GM21825 (cell line): ENCODE data around the gene CCNL2.
"Not testable (repeated sequence)": the region's sequence is repeated elsewhere in the genome, so short reads cannot be mapped to it uniquely, and the experiment has no call there.

ENCODE experiments used
- ATAC-seq: cut with Tn5 transposase; IDR thresholded peaks from one replicate; pipeline ENCODE4 v1.9.1; 2021; ENCODE audit warnings: mild to moderate bottlenecking, moderate library complexity; ENCODE audit not compliant: unreplicated experiment

The CCNL2 gene

DNA sequence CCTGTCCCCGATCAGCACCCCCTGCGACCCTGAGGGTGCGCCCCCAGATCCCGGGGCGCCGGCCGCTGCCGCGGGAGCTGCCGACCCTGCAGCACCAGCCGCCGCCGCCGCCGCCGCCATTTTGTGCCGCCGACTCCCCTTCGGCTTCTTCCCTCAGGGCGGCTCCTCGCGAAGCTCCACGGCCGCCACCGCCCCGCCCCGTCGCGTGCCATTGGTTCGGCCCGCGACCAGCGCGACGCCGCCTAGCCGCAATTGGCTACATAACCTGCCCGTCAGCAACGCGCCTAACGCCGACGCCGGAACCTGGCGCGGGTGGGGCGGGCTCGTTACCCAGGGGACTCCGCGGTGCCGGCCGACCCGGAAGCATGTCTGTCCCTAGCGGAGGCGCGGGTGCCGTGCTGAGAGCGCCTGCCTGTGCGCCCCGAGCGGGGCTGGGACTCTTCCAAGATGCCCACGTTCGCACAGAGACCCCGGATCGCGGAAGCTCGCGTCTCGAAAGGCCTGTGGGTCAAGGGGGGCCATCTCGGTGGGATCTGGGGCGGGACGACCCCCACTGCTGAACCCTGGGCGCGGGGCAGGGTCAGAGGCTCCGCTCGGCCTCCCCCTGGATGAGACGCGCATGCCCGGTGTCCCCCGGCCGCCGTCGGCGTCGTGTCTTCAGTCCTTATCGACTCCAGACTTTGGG is at the start of gene CCNL2:
CCNL2 (minus strand) TSS at position 149 of the 685 bp plus-strand sequence; CDS start at position 120, 29 bp downstream.
- ATAC-seq, result peak; percentile 84

DNA sequence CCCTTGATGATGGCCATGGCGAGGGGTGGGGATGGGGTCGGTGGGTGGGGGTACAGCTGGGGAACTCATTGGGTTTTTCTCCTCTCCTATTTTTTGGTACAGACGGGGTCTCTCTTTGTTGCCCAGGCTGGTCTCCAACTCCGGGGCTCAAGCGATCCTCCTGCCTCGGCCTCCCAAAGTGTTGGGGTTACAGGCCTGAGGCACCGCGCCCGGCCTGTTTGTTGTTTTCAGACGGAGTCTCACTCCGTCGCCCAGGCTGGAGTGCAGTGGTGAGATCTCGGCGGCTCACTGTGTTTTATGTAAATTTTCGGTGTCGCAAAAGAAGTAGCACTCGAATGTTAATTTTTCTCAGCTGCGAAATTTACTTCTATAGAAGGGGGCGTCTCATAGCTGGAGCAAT is 47.5 kb upstream of the CCNL2 start:
- not testable (repeated sequence) for ATAC-seq

DNA sequence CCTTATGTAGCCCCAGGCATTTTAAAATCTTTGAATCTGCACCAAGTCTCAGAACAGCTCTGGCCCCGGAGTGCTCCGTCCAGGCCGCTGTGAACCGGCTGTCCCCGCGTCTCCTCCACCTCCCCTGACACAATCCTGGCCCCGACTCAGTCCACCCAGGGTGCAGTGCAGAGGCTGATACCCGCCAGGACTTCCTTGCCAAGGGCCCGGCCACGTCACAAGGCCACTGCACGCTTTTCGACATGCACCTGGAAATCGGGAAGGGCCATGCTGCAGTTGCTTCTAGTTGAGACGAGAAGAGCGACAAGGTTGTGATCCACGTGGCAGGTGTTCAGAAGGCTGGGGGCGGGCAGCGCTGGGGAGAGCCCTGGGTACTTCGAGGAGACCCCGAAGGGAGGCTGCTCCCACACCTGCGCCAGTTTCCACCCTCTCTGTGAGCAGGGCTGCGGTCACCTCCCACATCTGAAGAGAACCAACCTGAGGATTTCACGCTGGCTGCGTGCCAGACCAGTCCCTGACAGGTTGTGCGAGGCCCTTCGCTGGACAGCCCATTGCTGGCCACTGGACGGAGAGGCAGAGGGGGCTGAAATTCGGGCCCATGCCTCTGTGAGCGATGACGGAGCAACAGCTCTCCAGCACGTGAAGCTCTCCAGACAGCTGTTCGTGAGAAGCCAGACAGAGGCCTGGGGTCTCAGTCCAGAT is 43.1 kb upstream of the CCNL2 start:
- ATAC-seq, result no peak

DNA sequence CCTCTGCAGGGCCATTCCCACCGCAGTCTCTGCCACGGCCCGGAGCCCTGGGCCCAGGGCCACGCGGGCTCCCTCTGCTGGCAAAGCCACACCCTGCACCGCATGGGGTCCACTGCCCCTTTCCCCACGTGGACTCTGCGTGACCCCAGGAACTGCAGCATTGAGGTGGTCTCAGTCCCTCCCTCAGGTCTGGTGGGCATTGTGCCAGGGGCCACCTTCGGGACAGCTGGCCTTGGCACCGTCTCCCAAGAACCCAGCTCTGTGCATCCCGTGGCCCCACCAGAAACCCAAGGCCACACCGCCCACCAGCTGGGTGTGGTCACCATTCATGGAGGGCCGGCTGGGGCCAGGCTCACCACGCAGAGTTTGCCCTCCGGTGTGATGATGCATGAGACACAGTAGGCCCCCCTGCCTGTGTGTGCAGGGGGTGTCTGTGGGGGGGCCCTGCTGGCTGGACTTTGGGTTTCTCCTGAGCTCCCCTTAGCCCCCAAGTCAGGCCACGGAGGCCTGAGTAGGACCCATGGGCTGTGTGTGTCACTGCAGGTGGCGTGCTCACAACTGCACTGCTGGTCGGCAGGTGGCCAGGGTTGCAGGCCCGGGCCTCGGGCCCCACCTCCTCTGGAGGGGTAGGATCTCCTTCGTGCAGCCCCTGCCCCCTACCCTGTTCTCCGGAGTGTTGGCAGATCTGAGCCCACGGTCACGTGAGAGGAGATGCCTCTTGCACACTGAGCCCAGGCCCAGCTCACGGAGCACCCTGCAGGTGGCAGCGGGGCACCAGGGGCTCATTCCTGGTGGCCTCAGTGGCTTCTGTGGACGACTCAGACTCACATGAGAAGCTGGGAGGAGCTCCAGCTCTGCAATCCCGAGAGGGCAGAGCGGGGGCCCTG is 42.1 kb upstream of the CCNL2 start:
- no peak for ATAC-seq

DNA sequence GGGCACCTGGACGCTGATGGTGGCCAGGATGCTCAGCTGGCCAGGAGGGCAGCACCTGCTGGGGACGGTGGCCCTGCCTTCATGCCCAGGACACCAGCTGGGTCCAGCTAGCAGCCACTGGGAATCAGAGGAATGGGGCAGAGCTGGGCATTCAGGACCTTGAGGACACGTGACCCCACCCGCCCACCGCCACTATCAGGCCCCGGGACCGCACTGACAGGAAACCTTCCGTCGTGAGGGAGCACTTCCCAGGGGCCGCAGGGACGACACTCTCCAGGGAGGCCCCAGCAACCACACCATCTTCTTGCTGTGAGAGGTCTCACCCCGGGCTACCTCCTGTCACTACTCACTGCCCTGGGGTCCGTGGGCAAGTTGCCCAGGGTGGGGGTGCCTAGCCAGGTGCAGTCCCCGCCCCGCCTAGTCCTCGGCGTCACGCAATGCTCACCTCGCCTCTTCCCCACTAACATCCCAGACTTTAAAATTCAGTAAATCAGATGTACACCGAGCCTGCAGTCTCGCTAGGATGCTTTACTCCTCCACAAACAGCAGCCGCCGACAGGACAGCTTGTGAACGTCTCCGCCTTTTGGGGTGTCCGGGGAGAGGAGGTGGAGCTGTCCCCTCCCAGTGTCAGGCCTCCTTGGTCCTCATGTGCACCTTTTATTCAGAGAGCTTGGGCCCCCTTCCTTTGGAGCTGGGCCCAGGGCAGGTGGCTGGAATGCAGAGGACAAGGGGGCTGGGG is 41.3 kb upstream of the CCNL2 start:
- no peak for ATAC-seq

DNA sequence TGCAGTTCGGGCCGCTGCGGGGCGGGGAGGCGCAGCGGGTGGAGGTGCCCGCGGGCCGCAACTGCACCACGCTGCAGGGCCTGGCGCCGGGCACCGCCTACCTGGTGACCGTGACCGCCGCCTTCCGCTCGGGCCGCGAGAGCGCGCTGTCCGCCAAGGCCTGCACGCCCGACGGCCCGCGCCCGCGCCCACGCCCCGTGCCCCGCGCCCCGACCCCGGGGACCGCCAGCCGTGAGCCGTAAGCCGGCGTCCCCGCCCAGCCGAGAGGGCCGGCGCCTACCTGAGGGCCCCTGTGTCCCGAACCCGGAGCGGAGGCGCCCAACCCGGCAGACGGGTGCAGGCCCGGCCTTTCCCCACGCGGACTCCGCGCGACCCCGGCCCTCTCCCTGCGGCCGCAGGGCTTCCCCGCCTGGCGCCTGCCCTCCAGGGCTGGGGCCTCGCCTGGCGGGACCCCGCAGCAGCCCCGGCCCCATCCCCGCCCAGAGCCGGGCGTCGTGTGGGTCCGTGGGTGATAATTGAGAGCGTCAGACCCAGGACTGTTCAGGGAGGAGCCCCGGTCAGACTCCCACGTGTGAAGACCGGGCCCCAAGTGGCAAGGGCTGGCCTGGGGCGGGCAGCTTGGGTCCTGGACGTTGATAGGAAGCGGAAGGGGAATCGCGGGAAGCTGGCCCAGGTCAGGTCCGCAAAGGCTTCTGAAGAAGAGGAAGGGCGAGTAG is 40.6 kb upstream of the CCNL2 start:
- ATAC-seq, result no peak

DNA sequence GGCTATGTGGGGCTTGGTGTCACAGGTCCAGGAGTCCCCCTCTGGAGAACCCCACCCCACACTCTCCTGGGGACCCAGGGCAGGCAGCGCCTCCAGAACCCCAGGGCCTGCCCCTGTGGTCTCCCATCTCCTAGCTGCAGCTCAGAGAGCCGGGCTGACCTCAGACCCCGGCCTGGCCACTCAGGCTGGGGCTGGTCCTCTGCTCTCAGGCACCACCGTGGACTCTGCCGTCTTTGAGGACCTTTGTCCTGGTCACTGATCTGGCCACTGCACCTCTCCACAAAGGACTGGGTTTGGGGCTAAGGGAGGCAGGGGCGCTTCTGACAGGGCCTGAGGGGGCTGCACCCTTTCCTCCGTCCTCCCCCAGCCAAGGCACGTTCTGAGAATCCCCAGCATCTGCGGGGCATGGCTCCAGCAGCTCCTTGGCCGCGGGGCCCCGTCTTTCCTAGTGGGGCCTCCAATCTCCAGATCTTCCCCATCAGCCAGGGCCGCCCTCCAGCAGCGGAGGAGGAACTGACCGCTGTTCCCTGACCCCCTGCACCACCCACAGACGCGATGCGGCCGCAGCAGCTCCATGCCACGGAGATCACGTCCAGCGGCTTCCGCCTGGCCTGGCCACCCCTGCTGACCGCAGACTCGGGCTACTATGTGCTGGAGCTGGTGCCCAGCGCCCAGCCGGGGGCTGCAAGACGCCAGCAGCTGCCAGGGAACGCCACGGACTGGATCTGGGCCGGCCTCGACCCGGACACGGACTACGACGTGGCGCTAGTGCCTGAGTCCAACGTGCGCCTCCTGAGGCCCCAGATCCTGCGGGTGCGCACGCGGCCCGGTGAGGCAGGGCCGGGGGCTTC is 39.6 kb upstream of the CCNL2 start:
- ATAC-seq, result no peak

DNA sequence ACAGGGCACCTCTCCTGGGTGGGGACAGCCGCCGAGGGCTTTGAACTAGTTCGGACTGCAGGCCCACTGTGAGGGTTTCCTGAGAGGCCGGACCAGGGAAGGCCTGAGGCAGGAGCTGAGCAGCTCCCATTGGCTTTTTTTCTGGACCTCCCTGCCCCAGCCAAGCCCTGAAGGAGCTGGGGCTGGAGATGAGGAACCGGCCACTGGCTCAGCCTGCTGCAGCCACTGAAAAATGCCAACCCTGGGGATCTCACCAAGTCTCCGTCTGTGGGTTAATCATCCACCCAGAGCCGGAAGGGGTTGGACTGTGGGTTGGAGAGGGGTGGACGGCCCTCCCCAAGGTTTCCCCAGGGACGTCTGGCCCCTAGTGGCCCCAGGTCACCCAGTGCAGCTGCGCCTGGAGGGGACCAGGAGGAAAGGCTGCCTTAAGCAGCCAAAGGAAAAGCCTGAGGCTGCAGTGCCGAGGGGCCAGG is 38.8 kb upstream of the CCNL2 start:
- ATAC-seq, result no peak

DNA sequence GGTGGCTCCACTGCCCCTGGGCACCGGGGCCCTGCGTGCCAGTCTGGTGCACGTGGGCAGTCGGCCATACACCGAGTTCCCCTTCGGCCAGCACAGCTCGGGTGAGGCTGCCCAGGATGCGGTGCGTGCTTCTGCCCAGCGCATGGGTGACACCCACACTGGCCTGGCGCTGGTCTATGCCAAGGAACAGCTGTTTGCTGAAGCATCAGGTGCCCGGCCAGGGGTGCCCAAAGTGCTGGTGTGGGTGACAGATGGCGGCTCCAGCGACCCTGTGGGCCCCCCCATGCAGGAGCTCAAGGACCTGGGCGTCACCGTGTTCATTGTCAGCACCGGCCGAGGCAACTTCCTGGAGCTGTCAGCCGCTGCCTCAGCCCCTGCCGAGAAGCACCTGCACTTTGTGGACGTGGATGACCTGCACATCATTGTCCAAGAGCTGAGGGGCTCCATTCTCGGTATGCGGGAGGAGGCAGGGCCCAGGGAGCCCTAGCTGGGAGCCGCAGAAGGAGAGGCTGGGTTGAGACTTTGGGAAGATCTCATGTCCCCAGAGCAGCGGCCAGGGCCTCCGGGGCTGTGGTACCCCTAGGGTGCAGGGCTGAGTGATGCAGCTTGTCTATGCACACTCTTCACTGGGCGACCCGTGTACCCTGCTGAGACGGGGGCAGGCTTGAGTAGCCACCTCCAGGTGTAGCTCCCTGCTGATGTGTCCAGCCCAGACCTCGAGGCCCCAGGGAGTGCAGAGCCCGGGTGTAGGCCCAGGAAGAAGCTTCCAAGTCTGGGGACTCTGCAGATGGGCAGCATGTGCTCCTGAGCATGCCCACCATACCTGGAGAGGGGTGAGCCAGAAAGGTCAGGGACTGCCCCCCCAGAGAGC is 38.1 kb upstream of the CCNL2 start:
- no peak for ATAC-seq

DNA sequence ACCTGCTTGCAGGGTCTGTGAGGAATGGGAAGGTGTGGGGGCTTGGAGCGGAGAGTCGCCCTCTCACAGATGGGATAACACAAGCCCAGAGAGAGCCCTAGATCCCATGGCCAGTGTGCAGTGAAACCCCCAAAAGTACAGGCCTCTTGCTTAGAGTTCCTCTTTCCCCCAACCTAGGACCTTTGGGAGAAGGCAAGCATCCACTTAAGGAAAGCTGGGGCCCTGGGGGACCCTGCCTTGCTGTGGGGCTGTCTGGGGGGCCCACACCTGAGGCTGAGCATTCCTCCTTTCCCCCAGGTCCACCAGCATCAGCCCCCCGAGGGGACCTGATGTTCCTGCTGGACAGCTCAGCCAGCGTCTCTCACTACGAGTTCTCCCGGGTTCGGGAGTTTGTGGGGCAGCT is 37.5 kb upstream of the CCNL2 start:
- no peak for ATAC-seq

DNA sequence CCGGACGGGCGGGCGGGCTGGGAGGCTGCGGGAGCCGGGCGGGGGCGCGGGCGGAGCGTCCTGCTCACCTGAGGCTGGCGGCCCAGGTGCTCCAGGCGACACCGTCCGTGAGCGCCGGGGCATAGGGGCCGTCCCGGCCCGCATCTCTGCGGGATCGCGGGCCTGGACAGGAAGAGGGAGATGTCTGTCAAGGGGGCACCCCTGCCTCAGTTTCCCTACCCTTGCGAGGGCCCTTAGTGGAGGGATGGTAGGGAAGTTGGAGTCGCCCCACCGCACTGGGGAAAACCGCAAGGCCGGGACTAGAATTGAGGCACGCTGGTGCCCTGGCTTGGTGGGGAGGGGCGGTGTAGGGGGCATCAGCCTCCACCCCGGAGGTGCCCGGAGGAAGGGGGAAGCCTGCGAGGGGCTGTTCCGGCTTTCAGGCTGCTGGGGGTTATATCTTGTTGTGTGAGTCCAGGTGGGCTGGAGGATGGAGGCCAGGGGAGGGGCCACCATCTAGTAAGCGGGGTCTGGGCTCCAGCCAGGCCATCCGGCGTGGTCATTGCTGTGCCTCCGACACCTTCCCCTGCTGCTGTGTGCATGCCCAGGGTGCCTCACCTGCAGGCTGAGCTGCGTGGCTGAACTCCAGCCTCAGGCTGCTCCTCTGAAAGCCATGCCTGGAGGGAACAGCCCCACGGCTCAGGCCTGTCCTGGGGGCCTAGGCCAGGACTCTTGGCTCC is 36.9 kb upstream of the CCNL2 start:
- no peak for ATAC-seq

DNA sequence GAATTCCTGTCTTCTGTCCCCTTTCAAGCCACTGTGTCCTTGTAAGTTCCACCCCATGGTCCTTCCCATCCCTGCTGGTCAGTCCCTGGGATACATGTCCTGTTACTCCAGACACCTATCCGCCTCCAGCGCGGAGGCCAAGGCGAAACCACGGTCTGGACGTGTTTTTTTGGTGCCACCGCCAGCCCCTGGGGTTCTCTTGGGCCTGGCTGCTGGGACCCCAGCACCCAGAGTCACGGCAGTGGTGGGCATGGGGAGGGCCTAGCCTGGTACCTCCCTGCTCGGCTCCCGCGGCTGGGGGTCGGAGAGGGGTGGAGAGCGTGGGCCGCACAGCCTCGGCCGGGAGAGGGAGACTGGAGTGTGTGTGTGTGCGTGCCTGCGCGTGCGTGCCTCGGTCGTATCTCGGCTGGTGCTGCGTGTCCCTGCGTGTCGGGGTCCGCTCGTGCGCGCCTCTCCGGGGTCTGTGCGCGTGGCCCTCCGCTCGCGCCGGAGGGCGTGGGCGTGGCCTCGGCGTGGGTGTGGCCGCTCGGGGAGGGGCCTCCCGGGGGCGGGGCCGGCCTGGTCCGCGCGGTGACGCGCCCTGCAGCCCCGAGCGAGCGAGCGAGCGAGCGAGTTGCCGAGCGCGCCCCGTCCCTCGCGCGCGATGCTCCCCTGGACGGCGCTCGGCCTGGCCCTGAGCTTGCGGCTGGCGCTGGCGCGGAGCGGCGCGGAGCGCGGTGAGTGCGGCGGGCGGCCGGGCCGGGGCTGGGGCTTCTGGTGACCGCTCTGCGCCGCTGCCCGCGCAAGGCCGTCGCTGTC is 36.2 kb upstream of the CCNL2 start, which contains the start of gene VWA1:
VWA1 (plus strand) TSS at position 585 of the 798 bp plus-strand sequence; CDS start at position 644, 59 bp downstream.
- ATAC-seq, result peak; percentile 49

DNA sequence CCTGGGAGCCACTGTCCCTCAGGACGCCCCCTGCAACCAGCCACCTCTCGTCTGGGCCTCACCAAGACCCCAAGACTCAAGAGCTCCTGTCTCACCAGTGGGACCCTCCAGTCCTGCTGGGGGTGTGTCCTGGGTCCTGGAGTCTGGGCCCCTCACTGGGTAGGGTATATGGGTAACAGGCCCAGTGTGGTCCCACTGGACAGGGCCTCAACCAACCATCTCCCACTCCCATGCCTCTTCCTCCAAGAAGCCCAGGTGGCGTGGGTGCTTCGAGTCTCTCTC is 35.6 kb upstream of the CCNL2 start:
- ATAC-seq, result no peak

DNA sequence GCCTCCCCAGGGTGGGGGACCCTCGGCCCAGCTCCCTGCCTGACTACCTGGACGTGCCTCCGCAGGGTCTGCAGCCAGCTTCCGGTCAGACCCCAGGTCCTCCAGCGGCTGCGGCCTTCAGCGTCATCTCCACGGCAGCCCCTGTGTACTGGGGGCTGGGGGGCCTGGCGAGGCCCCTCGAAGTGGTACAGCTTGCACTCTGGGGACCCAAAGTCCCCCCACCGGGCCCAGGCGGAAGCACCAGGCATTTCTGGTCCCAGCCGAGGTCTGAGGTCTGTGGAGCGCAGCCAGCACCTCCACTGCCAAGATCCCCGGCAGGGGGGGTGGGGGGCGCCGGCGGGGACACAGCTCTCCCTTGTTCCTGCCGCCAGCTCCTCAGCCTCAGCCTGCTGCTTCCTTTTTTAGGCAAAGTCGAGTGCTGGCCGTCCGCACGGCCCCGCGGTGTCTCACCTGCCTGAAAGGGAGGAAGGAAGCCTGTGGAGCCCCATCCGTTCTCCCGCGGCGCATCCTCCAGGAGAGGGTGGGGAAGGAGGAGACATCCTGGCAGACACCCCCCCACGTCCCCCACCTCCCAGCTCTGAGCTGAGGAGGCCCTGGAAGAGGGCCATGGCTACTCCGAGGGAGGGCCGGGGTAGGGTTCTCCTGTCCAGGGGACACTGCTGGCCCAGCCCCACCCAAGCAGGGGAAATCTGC is 35.1 kb upstream of the CCNL2 start:
- ATAC-seq, result no peak

DNA sequence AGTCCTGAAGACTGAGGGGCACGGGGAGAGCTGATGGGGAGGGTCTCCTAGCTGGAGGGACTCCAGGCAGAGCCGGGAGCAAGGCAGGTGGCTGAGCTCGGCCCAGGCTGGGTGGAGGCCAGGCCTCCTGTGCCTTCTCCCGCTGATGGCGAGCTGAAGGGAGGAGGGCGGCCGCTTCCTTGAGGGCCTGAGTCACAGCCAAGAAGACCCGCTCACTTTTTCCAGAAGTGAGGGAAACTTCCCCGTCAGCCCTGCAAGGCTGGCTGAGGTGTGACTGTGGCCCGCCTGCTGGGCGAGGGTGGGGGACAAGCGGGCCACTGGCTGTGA is 34.6 kb upstream of the CCNL2 start:
- ATAC-seq, result no peak
